Measurements from ENCODE around the gene MCC. TPM values are rescaled to one million over a fixed set of nuclear protein-coding genes. Genes with fewer than 3 reads are reported as not detected.

Gene MCC
- total and polyA plus RNA-seq, 9 donors = 29.8 to 262 (median 108) TPM

DNA sequence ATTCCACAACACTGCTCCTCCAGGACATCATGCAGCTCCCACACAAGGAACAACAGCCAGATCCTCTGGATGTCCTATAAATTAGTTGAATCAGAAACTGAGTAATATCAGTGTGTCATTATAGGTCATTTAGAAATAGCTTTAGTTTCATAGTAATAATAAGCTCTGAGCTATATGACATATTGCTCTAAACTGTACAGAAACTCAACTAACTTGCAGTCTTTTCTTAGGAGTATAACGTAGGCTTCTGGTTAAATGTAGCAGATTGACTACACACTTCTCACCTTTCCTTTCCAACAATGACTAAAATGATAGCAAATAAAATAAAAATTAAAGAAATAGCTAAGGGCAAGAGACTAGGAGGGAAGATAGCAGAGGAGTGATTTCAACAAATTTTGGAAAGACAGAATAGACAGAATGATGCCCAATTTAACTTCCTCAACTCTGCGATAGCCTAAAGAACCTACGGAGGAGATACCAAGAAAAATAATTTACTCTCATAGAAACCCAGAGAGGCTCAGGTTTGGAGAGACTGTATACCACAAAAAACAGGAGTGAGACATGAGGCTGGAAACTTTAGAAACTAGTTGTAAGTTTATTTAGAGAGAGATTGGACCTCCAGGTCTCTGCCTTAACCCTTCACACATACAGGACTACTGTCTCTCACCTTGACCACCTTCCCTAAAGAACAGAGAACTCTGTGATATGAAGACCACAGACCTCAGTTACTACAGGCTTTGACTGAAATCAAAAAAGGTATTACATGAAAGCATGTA lies 247.1 kb downstream of the MCC start:
- intact Hi-C loops (cut with DNase I) = loop anchor here in 1 of 4 donors (10.0 kb wide), 1 partner anchor 86 kb away; no protein-coding TSS in a partner anchor
- no peak for DNase-seq
- H3K27ac ChIP-seq = no peak overlapping the region
- H3K36me3 ChIP-seq = no peaks in the 10 kb centered on the region
- no peaks in the 10 kb centered on the region for H3K9me3 ChIP-seq
- H3K4me3 ChIP-seq = no peak overlapping the region
- no peaks in the 10 kb centered on the region for H3K27me3 ChIP-seq
- 95 to 96% (median 96%) methylated on average over 3 of the region's 3 CpGs for WGBS, 3 donors
- TF ChIP-seq POLR2A (IDR thresholded peaks at IDR 0.05) (no peak), EP300 (IDR thresholded peaks at IDR 0.05) (no peak)
- TF ChIP-seq, protein P1, sequence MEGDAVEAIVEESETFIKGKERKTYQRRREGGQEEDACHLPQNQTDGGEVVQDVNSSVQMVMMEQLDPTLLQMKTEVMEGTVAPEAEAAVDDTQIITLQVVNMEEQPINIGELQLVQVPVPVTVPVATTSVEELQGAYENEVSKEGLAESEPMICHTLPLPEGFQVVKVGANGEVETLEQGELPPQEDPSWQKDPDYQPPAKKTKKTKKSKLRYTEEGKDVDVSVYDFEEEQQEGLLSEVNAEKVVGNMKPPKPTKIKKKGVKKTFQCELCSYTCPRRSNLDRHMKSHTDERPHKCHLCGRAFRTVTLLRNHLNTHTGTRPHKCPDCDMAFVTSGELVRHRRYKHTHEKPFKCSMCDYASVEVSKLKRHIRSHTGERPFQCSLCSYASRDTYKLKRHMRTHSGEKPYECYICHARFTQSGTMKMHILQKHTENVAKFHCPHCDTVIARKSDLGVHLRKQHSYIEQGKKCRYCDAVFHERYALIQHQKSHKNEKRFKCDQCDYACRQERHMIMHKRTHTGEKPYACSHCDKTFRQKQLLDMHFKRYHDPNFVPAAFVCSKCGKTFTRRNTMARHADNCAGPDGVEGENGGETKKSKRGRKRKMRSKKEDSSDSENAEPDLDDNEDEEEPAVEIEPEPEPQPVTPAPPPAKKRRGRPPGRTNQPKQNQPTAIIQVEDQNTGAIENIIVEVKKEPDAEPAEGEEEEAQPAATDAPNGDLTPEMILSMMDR (IDR thresholded peaks at IDR 0.05) = no peak
- H3K4me1 ChIP-seq (ENCODE audit: insufficient read depth) = peaks cover 23% of the 10 kb centered on the region

DNA sequence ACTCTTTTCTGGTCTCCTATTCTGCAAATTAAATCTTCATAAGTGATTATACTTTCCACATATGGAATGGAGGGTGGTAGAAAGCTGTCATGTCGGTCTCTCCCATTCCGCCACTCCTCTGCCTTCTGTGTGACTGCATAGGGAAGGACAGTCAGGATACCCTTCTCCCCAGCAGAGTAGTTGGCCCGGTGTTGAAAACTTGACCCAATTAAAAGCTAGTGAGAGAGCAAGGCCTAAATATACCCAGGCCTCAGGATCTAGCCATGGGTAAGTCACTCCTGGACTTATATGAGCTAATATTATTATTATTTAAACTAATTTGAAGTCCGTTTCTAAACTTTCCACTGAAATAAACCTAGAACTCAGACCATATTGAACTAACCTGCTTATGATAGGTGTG lies 248.2 kb downstream of the MCC start:
- 95 to 99% (median 97%) methylated on average over 4 of the region's 4 CpGs for WGBS, 3 donors
- Histone ChIP-seq H3K27me3 (no peaks in the 10 kb centered on the region), H3K4me1 (ENCODE audit: insufficient read depth) (peaks cover 20% of the 10 kb centered on the region), H3K9me3 (no peaks in the 10 kb centered on the region), H3K27ac (no peak overlapping the region), H3K36me3 (no peaks in the 10 kb centered on the region), H3K4me3 (no peak overlapping the region)
- TF ChIP-seq POLR2A (IDR thresholded peaks at IDR 0.05) (no peak), EP300 (IDR thresholded peaks at IDR 0.05) (no peak)
- TF ChIP-seq, protein P1 (IDR thresholded peaks at IDR 0.05) = no peak
- intact Hi-C loops (cut with DNase I) = loop anchor here in 1 of 4 donors (10.0 kb wide), 1 partner anchor 85 kb away; no protein-coding TSS in a partner anchor
- no peak for DNase-seq

DNA sequence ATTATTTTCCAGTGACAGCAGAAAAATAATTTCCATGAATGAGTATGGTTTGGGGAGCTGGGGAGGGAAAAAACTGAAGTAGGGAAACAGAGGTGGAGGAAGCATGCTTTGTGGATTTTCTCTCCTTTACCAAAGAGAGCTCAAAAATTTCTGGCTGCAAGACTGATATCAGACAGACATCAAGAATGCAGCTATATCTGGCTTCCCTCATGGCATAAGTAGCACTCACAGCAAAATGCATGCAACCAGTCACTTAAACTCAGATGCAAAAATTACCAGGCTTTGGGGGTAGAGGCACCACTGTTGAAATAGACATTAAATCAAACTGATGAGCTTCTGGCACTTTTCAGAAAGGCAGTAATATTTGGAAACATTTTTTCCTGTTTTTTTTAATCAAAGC lies 250.4 kb downstream of the MCC start:
- no peak for DNase-seq
- intact Hi-C loops (cut with DNase I) = no loop called here
- TF ChIP-seq POLR2A (IDR thresholded peaks at IDR 0.05) (no peak), EP300 (IDR thresholded peaks at IDR 0.05) (no peak)
- TF ChIP-seq, protein P1 (IDR thresholded peaks at IDR 0.05) = no peak
- Histone ChIP-seq H3K9me3 (no peaks in the 10 kb centered on the region), H3K27ac (no peak overlapping the region), H3K4me1 (ENCODE audit: insufficient read depth) (peaks cover 18% of the 10 kb centered on the region), H3K36me3 (no peaks in the 10 kb centered on the region), H3K27me3 (no peaks in the 10 kb centered on the region), H3K4me3 (no peak overlapping the region)

DNA sequence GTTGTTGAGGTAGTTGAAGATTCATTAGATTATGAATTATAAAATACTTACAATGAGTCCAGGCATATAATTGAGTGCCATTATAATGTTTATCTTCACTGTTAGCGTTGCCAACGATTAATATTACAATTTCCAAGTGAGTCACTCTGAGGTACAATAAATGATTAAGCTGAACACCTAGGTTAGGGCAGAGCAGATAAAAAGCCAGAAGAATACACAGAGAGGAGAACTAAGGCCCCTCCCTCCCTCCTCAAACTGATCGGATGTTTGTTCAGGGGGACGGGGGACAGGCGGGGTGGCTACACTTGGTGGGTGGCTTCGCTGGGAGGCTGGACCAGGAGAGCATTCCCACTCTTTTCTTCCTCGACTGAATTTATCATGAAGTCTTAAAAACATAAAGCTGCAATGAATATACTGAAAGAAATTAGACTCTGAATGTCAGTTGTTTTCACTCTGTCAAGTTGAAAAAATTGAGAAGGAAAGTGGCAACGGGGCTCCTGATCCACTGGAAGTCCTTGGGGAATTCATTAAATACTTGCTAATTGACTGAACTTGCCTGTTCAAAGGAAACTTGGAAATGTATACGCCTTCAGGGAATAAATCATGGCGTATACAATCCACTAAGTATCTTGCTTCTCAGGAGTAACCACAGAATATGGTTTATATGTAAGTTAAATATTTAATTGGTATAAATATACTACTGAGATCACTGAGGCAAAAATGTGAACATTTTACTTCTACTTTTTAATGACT lies 251.5 kb downstream of the MCC start:
- TF ChIP-seq EP300 (IDR thresholded peaks at IDR 0.05) (no peak), POLR2A (IDR thresholded peaks at IDR 0.05) (no peak)
- TF ChIP-seq, protein P1 (IDR thresholded peaks at IDR 0.05) = no peak
- no peaks in the 10 kb centered on the region for H3K36me3 ChIP-seq
- no peaks in the 10 kb centered on the region for H3K27me3 ChIP-seq
- WGBS, 3 donors = 83 to 91% (median 88%) methylated on average over 10 of the region's 10 CpGs
- peaks cover 15% of the 10 kb centered on the region for H3K4me1 ChIP-seq (ENCODE audit: insufficient read depth)
- no peak overlapping the region for H3K4me3 ChIP-seq
- H3K9me3 ChIP-seq = no peaks in the 10 kb centered on the region
- intact Hi-C loops (cut with DNase I) = no loop called here
- no peak overlapping the region for H3K27ac ChIP-seq
- no peak for DNase-seq

Measured in ovary (tissue), 9 donors.